HEK293T (cell line): ENCODE data around the gene KRT15.

Experiments used
- ARNT ChIP-seq: fragments of 450-650 bp; IDR thresholded peaks from 2 replicates; pipeline ENCODE4 v1.6.1; 2017; ENCODE audit warnings: mild to moderate bottlenecking
- BHLHE40 ChIP-seq: fragments of 450-650 bp; IDR thresholded peaks from 2 replicates; pipeline ENCODE4 v1.6.1; 2016; ENCODE audit warnings: mild to moderate bottlenecking, moderate library complexity, borderline replicate concordance
- ELF4 ChIP-seq: fragments of 450-650 bp; IDR thresholded peaks from 2 replicates; pipeline ENCODE4 v1.6.1; 2017; ENCODE audit warnings: antibody characterized with exemption
- FOXM1 ChIP-seq: fragments of 450-650 bp; IDR thresholded peaks from 2 replicates; pipeline ENCODE4 v1.6.1; 2017; ENCODE audit warnings: mild to moderate bottlenecking, borderline replicate concordance
- L3MBTL2 ChIP-seq: fragments of 450-650 bp; conservative IDR thresholded peaks from 2 replicates; pipeline ENCODE4 v1.6.1; 2016; ENCODE audit warnings: mild to moderate bottlenecking
- SP1 ChIP-seq: fragments of 450-650 bp; IDR thresholded peaks from 2 replicates; pipeline ENCODE4 v1.6.1; 2017
- SUZ12 ChIP-seq: fragments of 450-650 bp; IDR thresholded peaks from 2 replicates; pipeline ENCODE4 v1.6.1; 2016; ENCODE audit warnings: mild to moderate bottlenecking
- TARDBP ChIP-seq: fragments of 450-650 bp; IDR thresholded peaks from 2 replicates; pipeline ENCODE4 v1.6.1; 2016

- no peak for TF ChIP-seq SP1
- TF ChIP-seq TARDBP: no peak
- TF ChIP-seq L3MBTL2: no peak
- TF ChIP-seq FOXM1: no peak
- TF ChIP-seq SUZ12: no peak
- no peak for TF ChIP-seq BHLHE40
- TF ChIP-seq ELF4: no peak
- no peak for TF ChIP-seq ARNT
Observed at GRCh38 chr17:41516830-41517283, 1.8 kb downstream of the KRT15 start.
